BLaER1 treated with 17β-estradiol and CSF1 and Interleukin-3, amounts not matched to agents 10 nM and 100 nM (cell line): ENCODE results near the gene CCDC14.
A peak's percentile ranks its signal among the peaks of the same experiment; 100 is the strongest.

ENCODE experiments used
- H3K27ac ChIP-seq, 11 experiments: shearing (Covaris generic); formaldehyde crosslinking; 2 replicates each; pipeline ENCODE4 v1.8.1; 2022
- H3K27me3 ChIP-seq, 11 experiments: shearing (Covaris generic); formaldehyde crosslinking; 2 replicates each; pipeline ENCODE4 v1.8.1; 2022
- H3K36me3 ChIP-seq, 11 experiments: shearing (Covaris generic); formaldehyde crosslinking; 2 replicates each; pipeline ENCODE4 v1.8.1; 2022
- H3K4me1 ChIP-seq, 10 experiments: shearing (Covaris generic); formaldehyde crosslinking; 2 replicates each; pipeline ENCODE4 v1.8.1; 2022
- H3K4me2 ChIP-seq, 11 experiments: shearing (Covaris generic); formaldehyde crosslinking; 2 replicates each; pipeline ENCODE4 v1.8.1; 2022
- H3K4me3 ChIP-seq, 10 experiments: shearing (Covaris generic); formaldehyde crosslinking; 2 replicates each; pipeline ENCODE4 v1.8.1; 2022
- H3K9ac ChIP-seq, 11 experiments: shearing (Covaris generic); formaldehyde crosslinking; 2 replicates each; pipeline ENCODE4 v1.8.1; 2022
- H3K9me3 ChIP-seq, 11 experiments: shearing (Covaris generic); formaldehyde crosslinking; replicated peaks in 1 of 11; 2 replicates each; pipeline ENCODE4 v1.8.1; 2022
- H4K20me1 ChIP-seq, 11 experiments: shearing (Covaris generic); formaldehyde crosslinking; 2 replicates each; pipeline ENCODE4 v1.8.1; 2022
- Cebpa-rat ChIP-seq, 11 experiments: shearing (Covaris generic); IDR thresholded peaks; 2 replicates each; pipeline ENCODE4 v1.8.1; 2022

Gene CCDC14

DNA sequence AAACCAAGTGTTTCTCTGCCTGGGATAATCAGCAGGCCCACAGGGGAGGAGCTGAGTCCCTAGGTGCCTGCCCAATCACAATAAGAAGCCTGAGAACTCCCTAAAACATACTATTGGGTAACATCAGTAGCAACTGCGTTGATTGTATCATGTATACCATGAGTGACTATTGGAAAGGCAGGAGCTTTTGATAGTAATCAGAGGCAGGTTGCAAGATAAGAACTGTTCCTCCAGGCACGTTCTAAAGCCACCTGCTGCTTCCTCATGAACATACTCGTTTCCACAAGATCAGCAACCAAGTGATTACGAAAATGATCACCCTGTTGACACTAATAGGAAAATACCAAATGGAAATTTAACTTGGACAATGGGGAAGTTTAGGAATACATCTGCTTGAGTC is 83.6 kb downstream of the CCDC14 start:
- H3K4me2 ChIP-seq, result no peak overlapping the region
- peaks cover 0 to 47% (median 10%) of the 10 kb centered on the region in 11 experiments; a peak in 12 of 22 replicates for H3K36me3 ChIP-seq
- no peak for TF ChIP-seq Cebpa-rat (IDR thresholded peaks at IDR 0.05)

DNA sequence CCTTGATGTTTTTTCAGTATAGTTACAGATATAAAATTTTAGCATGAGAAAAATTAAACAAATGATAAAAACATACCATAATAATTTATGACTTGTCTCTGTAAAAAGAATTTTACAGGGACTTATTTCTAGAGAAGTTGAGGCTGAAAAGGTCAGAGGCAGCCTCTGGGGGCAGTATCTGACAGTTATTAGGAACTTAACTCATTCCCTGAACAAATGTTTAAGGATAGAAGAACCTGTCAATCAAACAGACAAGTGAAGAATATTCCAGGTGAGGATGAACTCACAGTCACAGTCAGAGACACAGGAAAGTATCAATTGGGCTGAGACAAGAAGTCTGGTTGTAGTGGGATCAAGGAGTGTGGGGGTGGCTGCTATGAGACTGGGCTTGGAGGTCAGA is 84.2 kb downstream of the CCDC14 start:
- Histone ChIP-seq H3K4me2 (no peak overlapping the region), H3K36me3 (peaks cover 0 to 53% (median 12%) of the 10 kb centered on the region in 11 experiments; a peak in 13 of 22 replicates), H3K9ac (no peak overlapping the region), H3K4me3 (no peak overlapping the region), H3K27me3 (no peaks in the 10 kb centered on the region), H4K20me1 (peaks cover 0 to 10% (median 0%) of the 10 kb centered on the region in 11 experiments; a peak in 1 of 22 replicates), H3K4me1 (peaks cover 0 to 30% (median 14%) of the 10 kb centered on the region in 10 experiments; a peak in 15 of 20 replicates), H3K9me3 (peaks cover 0 to 15% (median 8%) of the 10 kb centered on the region in 11 experiments; a peak in 13 of 22 replicates), H3K27ac (no peak overlapping the region)
- no peak for TF ChIP-seq Cebpa-rat (IDR thresholded peaks at IDR 0.05)

More for the DNA sequence above, 83.6 kb downstream of the CCDC14 start:
- Histone ChIP-seq H3K9me3 (peaks cover 0 to 9% (median 3%) of the 10 kb centered on the region in 11 experiments; a peak in 9 of 22 replicates), H3K4me3 (no peak overlapping the region), H3K27ac (no peak overlapping the region), H3K4me1 (peaks cover 0 to 36% (median 20%) of the 10 kb centered on the region in 10 experiments; a peak in 16 of 20 replicates), H3K9ac (no peak overlapping the region), H4K20me1 (peaks cover 0 to 10% (median 0%) of the 10 kb centered on the region in 11 experiments; a peak in 1 of 22 replicates), H3K27me3 (no peaks in the 10 kb centered on the region)

- no peak overlapping the region for H3K27ac ChIP-seq
These were observed 88.4 kb downstream of the CCDC14 start for GRCh38 chr3:123872621-123873020.

GRCh38 chr3:123871946-123872345 is 89.1 kb downstream of the CCDC14 start:
- Histone ChIP-seq H3K9me3 (peaks cover 0 to 32% (median 18%) of the 10 kb centered on the region in 11 experiments; a peak in 15 of 22 replicates), H3K36me3 (peaks cover 0 to 49% (median 12%) of the 10 kb centered on the region in 11 experiments; a peak in 13 of 22 replicates), H3K4me1 (peaks cover 6 to 13% (median 11%) of the 10 kb centered on the region in 10 experiments; a peak in 15 of 20 replicates), H3K27ac (no peak overlapping the region), H3K9ac (no peak overlapping the region), H3K4me2 (no peak overlapping the region), H3K4me3 (no peak overlapping the region), H4K20me1 (no peaks in the 10 kb centered on the region; a peak in 1 of 22 replicates), H3K27me3 (no peaks in the 10 kb centered on the region)
- no peak for TF ChIP-seq Cebpa-rat (IDR thresholded peaks at IDR 0.05)

More at GRCh38 chr3:123872621-123873020, 88.4 kb downstream of the CCDC14 start:
- H3K9me3 ChIP-seq, result peaks cover 0 to 25% (median 17%) of the 10 kb centered on the region in 11 experiments; a peak in 14 of 22 replicates
- peaks cover 6 to 19% (median 11%) of the 10 kb centered on the region in 10 experiments; a peak in 15 of 20 replicates for H3K4me1 ChIP-seq
- H3K4me2 ChIP-seq, result no peak overlapping the region
- no peaks in the 10 kb centered on the region for H3K27me3 ChIP-seq
- no peak overlapping the region for H3K4me3 ChIP-seq
- no peak overlapping the region for H3K9ac ChIP-seq
- TF ChIP-seq Cebpa-rat (IDR thresholded peaks at IDR 0.05), result no peak
- H4K20me1 ChIP-seq, result no peaks in the 10 kb centered on the region; a peak in 1 of 22 replicates
- H3K36me3 ChIP-seq, result peaks cover 0 to 43% (median 12%) of the 10 kb centered on the region in 11 experiments; a peak in 13 of 22 replicates

DNA sequence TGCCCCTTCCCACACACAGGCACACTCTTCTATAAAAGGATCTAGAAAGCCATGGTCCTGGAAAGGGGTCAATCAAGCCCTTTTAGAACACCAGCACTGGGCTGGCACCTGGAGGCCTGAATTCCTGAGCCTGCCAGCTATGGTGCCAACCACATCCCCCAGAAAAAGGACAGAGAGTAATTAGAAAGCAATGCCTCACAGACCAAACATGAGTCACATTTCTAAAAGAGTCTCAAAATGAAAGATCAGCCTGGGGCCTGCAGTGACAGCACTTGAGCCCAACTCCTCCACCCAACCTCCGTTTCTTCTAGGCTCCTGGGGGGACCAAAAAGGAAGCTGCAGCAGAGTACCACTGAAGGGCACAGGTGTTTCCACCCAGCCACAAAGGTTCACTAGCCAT is 91.0 kb downstream of the CCDC14 start:
- Histone ChIP-seq H3K4me2 (peak overlapping the region; percentile 4 to 62 (median 34); a peak in 20 of 22 replicates), H3K9ac (no peak overlapping the region), H3K9me3 (peaks cover 0 to 43% (median 26%) of the 10 kb centered on the region in 11 experiments; a peak in 18 of 22 replicates), H3K27me3 (no peaks in the 10 kb centered on the region), H3K4me3 (no peak overlapping the region), H4K20me1 (no peaks in the 10 kb centered on the region; a peak in 1 of 22 replicates), H3K4me1 (peaks cover 6 to 13% (median 11%) of the 10 kb centered on the region in 10 experiments; a peak in 15 of 20 replicates), H3K36me3 (peaks cover 0 to 62% (median 21%) of the 10 kb centered on the region in 11 experiments; a peak in 14 of 22 replicates), H3K27ac (peak overlapping the region in 3 of 11 experiments; percentile 8 to 12 (median 9); a peak in 1 of 22 replicates)
- no peak for TF ChIP-seq Cebpa-rat (IDR thresholded peaks at IDR 0.05)

GRCh38 chr3:123869165-123869564 is 91.9 kb downstream of the CCDC14 start:
- peaks cover 0 to 52% (median 31%) of the 10 kb centered on the region in 11 experiments; a peak in 18 of 22 replicates for H3K9me3 ChIP-seq
- no peak overlapping the region for H3K4me2 ChIP-seq

DNA sequence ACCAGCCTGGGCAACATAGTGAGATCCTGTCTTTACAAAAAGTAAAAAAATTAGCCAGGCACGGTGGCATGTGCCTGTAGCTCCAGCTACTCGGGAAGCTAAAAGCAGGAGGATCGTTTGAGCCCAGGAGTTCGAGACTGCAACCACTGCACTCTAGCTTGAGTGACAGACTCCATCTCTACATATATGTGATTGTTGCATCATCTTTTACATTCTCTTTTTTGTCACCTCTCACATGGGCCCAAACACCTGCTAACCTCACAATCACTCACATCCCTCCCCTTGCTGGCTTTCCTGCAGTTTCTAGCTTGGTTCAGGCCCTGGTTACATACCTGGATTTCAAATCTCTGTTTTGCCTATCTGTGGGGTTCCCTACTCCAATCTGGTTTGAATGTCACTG is 96.3 kb downstream of the CCDC14 start:
- H4K20me1 ChIP-seq, result no peaks in the 10 kb centered on the region

More at GRCh38 chr3:123869165-123869564, 91.9 kb downstream of the CCDC14 start:
- peaks cover 0 to 60% (median 21%) of the 10 kb centered on the region in 11 experiments; a peak in 13 of 22 replicates for H3K36me3 ChIP-seq
- peaks cover 6 to 13% (median 11%) of the 10 kb centered on the region in 10 experiments; a peak in 15 of 20 replicates for H3K4me1 ChIP-seq
- H3K27ac ChIP-seq, result no peak overlapping the region
- H3K4me3 ChIP-seq, result no peak overlapping the region
- H3K27me3 ChIP-seq, result no peaks in the 10 kb centered on the region
- TF ChIP-seq Cebpa-rat (IDR thresholded peaks at IDR 0.05), result no peak
- H3K9ac ChIP-seq, result no peak overlapping the region
- no peaks in the 10 kb centered on the region; a peak in 1 of 22 replicates for H4K20me1 ChIP-seq

More for the DNA sequence above, 96.3 kb downstream of the CCDC14 start:
- H3K9ac ChIP-seq, result no peak overlapping the region
- no peak overlapping the region for H3K4me3 ChIP-seq
- peaks cover 0 to 20% (median 6%) of the 10 kb centered on the region in 10 experiments; a peak in 9 of 20 replicates for H3K4me1 ChIP-seq
- H3K9me3 ChIP-seq, result peaks cover 0 to 61% (median 26%) of the 10 kb centered on the region in 11 experiments; a peak in 17 of 22 replicates
- H3K27me3 ChIP-seq, result no peaks in the 10 kb centered on the region
- no peak overlapping the region for H3K27ac ChIP-seq
- no peak overlapping the region for H3K4me2 ChIP-seq
- peak in 2 of 11 experiments; percentile 37 to 49; a peak in 2 of 22 replicates for TF ChIP-seq Cebpa-rat (IDR thresholded peaks at IDR 0.05)
- peaks cover 0 to 68% (median 13%) of the 10 kb centered on the region in 11 experiments; a peak in 13 of 22 replicates for H3K36me3 ChIP-seq
